Sigmoid colon (tissue), 4 donors: Measurements from ENCODE around the gene DOCK1.

ENCODE experiments used
- CTCF ChIP-seq, 4 experiments: fragments of 450-650 bp in 3 of 4; fragments of 200-600 bp in 1 of 4; IDR thresholded peaks; one replicate each; pipeline ENCODE4 v1.5.1; 2016 to 2019; ENCODE audit warnings: antibody characterized with exemption in 4 of 4, mild to moderate bottlenecking in 3 of 4, moderate library complexity in 2 of 4
- EP300 ChIP-seq, 4 donors: sonication (generic); formaldehyde crosslinking; IDR thresholded peaks; one replicate each; pipeline ENCODE4 v1.6.1; 2017; ENCODE audit warnings: antibody characterized with exemption in 4 of 4
- POLR2A ChIP-seq, 2 donors: fragments of 450-650 bp; IDR thresholded peaks; one replicate each; pipeline ENCODE4 v1.6.1; 2016; ENCODE audit warnings: antibody characterized with exemption in 2 of 2, mild to moderate bottlenecking in 2 of 2, moderate library complexity in 2 of 2
- POLR2AphosphoS5 ChIP-seq, 4 donors: sonication (generic); formaldehyde crosslinking; IDR thresholded peaks; one replicate each; pipeline ENCODE4 v1.6.1; 2017; ENCODE audit warnings: antibody characterized with exemption in 4 of 4

DNA sequence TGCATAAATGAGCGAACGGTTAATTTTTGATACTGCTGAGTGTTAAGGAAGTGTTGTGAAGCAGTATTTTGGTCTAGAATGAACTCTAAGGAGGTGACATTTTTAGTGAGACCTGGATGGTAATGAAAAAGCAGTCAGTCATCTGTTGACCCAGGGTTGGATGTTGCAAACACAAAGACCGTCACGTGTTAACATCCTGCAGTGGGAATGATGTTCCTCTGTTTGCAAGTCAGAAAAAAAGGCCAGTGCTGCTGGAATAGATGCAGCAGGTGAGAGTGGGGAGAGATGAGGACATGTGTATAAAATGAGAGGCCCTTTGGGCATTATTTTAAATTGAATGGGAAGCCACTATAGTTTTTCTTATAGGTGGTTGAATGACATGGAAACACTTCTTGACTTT lies 251.9 kb downstream of the DOCK1 start:
- TF ChIP-seq CTCF (IDR thresholded peaks at IDR 0.05) (no peak), POLR2A (IDR thresholded peaks at IDR 0.05) (no peak), EP300 (IDR thresholded peaks at IDR 0.05) (no peak), POLR2AphosphoS5 (IDR thresholded peaks at IDR 0.05) (no peak)
